ENCODE measurements around the gene ARHGEF7. TPM values are rescaled to one million over a fixed set of nuclear protein-coding genes. Genes with fewer than 3 reads are reported as not detected.

ARHGEF7 gene
- total RNA-seq, 1 experiment from 2014 or later = 46.2 TPM

DNA sequence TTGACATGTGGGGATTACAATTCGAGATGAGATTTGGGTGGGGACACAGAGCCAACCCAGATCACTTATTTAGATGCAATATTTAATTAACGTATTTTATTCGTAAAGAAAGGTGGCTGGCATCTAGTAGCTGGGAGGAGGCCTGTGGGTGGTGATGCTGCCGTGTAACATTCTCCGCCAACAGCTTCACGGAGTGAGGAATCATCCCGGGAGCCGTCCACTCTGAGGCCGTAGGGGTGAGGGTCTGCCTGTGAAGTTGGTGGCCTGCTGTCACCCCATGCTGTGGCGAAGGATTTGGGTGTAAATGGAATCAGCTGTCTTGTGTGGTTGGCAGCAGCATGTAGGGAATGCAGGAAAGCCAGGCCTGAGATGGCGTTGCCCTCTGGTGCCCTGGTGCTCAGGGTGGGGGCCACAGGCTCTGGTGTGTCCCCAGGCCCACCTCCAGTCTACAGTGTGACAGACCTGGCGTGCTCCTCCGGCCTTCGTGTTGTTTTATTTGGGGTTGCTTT lies 202.0 kb downstream of the ARHGEF7 start:
- POLR2A ChIA-PET = no interaction called here
- ATAC-seq = no peak
- Histone ChIP-seq H3K27me3 (ENCODE audit: insufficient read depth, low read length) (no peaks in the 10 kb centered on the region), H3K4me1 (ENCODE audit: control insufficient read depth in 1 of 2, insufficient read depth in 2 of 2, low read length in 2 of 2) (no peaks in the 10 kb centered on the region), H2AFZ (ENCODE audit: low read depth, low read length, poor library complexity, severe bottlenecking) (no peak overlapping the region), H3K27ac (ENCODE audit: low read depth, low read length) (no peak overlapping the region), H4K20me1 (ENCODE audit: insufficient read depth) (no peaks in the 10 kb centered on the region), H3K4me2 (ENCODE audit: low read length) (no peak overlapping the region), H3K9ac (ENCODE audit: low read length) (no peak overlapping the region), H3K79me2 (ENCODE audit: insufficient read depth, low read length) (no peaks in the 10 kb centered on the region), H3K36me3 (ENCODE audit: control insufficient read depth in 1 of 2, insufficient read depth in 2 of 2, low read length in 2 of 2) (no peaks in the 10 kb centered on the region), H3K9me2 (ENCODE audit: insufficient read depth) (no peaks in the 10 kb centered on the region), H3K4me3 (replicated peaks in 1 of 2; ENCODE audit: low read depth in 1 of 2, low read length in 2 of 2) (no peak overlapping the region), H3K9me3 (ENCODE audit: control insufficient read depth in 1 of 2, insufficient read depth in 1 of 2, low read depth in 1 of 2, low read length in 2 of 2) (no peaks in the 10 kb centered on the region; a peak in 2 of 4 replicates)
- intact Hi-C loops (cut with micrococcal nuclease) = loop anchor here (10.0 kb wide), 1 partner anchor 62 kb away; no protein-coding TSS in a partner anchor
- no peak for TF ChIP-seq POLR2A (IDR thresholded peaks at IDR 0.05; ENCODE audit: borderline replicate concordance, extremely low read depth, insufficient read depth, insufficient read length)
- no peak for TF ChIP-seq TCF7L2 (IDR thresholded peaks at IDR 0.05; ENCODE audit: borderline replicate concordance, extremely low read depth, insufficient read depth, insufficient read length)
- no peak for TF ChIP-seq CEBPB (IDR thresholded peaks at IDR 0.05; ENCODE audit: low read depth)
- no peak for TF ChIP-seq CBX3 (IDR thresholded peaks at IDR 0.05; ENCODE audit: low read depth)
- TF ChIP-seq, protein P1, sequence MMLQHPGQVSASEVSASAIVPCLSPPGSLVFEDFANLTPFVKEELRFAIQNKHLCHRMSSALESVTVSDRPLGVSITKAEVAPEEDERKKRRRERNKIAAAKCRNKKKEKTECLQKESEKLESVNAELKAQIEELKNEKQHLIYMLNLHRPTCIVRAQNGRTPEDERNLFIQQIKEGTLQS (IDR thresholded peaks at IDR 0.05) = no peak
- TF ChIP-seq SRF (IDR thresholded peaks at IDR 0.05; ENCODE audit: low read depth) = no peak
- no peak for TF ChIP-seq EZH2phosphoT487 (IDR thresholded peaks at IDR 0.05; ENCODE audit: borderline replicate concordance)
- TF ChIP-seq REST (IDR thresholded peaks at IDR 0.05; ENCODE audit: low read depth) = no peak
- no peak for TF ChIP-seq RAD21 (IDR thresholded peaks at IDR 0.05; ENCODE audit: low read depth)
- no peak for TF ChIP-seq YY1 (IDR thresholded peaks at IDR 0.05; ENCODE audit: extremely low read depth, insufficient replicate concordance, low read depth, low read length)
- no peak for TF ChIP-seq SP1 (IDR thresholded peaks at IDR 0.05; ENCODE audit: low read depth)
- TF ChIP-seq POLR2AphosphoS5 (IDR thresholded peaks at IDR 0.05; ENCODE audit: low read depth, low read length) = no peak
- TF ChIP-seq EGR1 (IDR thresholded peaks at IDR 0.05; ENCODE audit: low read depth) = no peak
- no peak for TF ChIP-seq JUND (IDR thresholded peaks at IDR 0.05)
- TF ChIP-seq CTCF (IDR thresholded peaks at IDR 0.05 in 2 of 3, conservative IDR thresholded peaks at IDR 0.05 in 1 of 3; ENCODE audit: borderline replicate concordance in 1 of 3, insufficient read depth in 1 of 3, low read depth in 2 of 3, low read length in 2 of 3) = no peak
- TF ChIP-seq FOSL1 (IDR thresholded peaks at IDR 0.05; ENCODE audit: low read depth) = no peak
- TF ChIP-seq, protein P2, sequence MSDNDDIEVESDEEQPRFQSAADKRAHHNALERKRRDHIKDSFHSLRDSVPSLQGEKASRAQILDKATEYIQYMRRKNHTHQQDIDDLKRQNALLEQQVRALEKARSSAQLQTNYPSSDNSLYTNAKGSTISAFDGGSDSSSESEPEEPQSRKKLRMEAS (IDR thresholded peaks at IDR 0.05) = no peak
- no peak for TF ChIP-seq ELF1 (IDR thresholded peaks at IDR 0.05; ENCODE audit: borderline replicate concordance, low read depth)
- TF ChIP-seq ZFX (IDR thresholded peaks at IDR 0.05) = no peak
- RAD21 ChIA-PET (ENCODE audit: low non-redundant PET in 1 of 2, low total read pairs in 2 of 2, uncharacterized antibody in 2 of 2, unreplicated experiment in 2 of 2) = no interaction called here
- DNase-seq (ENCODE audit: low read depth, low spot score) = no peak
- BruUV-seq (replicated peaks) = no TSS peak
- CTCF ChIA-PET = no interaction called here
